GM19035 (cell line): ENCODE data around the gene CLK2.
"Not testable (repeated sequence)": the region's sequence is repeated elsewhere in the genome, so short reads cannot be mapped to it uniquely, and the experiment has no call there.

ENCODE experiments used
- ATAC-seq: cut with Tn5 transposase; IDR thresholded peaks from one replicate; pipeline ENCODE4 v1.9.1; 2021; ENCODE audit not compliant: unreplicated experiment

CLK2 gene

DNA sequence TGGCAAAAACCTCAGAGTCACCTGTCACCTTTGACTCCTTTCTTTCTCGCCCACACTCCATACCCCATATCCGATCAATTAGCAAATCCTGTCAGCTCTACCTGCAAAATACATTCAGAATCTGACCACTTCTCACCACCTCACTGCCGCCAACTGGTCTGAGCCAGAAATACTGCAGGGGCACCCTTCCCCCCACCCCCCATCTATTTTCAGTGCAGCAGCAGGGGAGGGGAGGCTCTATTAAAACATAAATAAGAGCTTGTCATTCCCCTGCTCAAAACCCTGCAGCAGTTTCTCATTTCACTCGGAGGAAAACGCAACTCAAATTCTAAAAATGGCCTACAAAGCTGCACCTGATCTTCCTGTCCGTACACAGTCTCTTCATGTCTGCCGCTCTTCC is 24.1 kb upstream of the CLK2 start:
- no peak for ATAC-seq

DNA sequence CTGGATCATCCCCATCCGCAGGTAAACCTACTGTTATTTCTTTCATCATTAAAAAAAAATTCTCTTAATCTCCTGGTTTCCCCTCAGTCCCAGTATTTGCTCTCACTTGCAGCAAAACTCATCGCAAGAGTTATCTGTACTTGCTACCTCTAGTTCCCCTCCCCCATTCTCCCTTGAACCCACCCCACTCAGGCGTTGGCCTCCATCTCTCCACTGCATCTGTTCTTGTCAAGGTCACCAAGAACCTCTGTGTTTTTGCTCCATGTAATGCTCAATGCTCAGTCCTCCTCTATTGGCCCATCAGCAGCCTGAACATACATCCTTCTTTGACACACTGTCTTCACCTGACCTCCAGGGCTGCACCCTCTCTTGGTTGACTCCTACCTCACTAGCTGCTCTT is 23.4 kb upstream of the CLK2 start:
- no peak for ATAC-seq

DNA sequence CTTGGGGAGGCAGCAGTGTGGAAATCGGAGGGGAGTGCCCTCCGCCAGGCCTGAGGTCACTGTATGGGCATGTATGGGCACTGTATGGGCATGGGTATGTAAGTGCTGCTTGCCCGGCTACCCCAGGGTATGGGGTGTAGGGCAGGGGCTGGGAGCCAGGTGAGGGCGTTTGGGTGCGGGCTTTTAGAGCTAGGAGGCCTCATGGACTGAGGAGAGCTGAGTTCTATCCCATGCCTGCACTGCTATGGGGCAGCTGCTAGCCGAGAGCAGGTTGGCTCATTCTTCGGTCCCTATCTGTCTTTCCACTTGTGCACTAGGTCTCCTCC is 22.6 kb upstream of the CLK2 start:
- ATAC-seq = no peak

DNA sequence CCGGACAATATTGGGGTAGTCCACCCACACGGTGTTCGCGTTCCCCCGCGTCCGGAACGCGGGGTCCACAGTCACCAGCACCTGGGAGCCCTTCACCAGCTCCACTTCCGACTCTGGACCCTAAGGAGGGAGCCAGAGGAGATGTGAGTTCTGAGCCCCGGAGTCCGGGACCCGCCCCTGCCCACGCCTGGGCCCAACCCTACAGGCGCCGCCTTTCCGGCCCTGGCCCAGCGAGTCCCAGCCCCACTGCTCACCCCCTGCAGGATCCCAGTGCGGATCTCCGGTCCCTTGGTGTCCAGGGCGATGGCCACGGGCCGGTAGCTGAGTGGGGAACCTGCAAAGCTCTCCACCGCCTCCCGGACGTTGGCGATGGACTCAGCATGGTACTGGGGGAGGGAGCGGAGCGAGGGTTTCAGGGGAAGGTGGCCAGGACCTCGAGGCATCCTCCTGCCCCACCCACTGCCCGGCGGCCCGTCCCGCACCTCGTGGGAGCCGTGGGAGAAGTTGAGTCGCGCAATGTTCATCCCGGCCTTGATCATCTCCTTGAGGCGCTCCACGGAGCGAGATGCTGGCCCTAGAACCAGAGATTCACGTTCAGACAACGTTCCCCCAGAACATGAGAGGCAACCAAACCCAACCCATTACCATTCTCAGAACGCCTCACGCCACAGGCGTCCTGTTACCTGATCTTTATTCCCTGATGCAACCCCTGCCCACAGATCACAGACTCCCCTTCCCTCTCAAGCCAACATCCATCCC is 22.1 kb upstream of the CLK2 start:
- no peak for ATAC-seq

DNA sequence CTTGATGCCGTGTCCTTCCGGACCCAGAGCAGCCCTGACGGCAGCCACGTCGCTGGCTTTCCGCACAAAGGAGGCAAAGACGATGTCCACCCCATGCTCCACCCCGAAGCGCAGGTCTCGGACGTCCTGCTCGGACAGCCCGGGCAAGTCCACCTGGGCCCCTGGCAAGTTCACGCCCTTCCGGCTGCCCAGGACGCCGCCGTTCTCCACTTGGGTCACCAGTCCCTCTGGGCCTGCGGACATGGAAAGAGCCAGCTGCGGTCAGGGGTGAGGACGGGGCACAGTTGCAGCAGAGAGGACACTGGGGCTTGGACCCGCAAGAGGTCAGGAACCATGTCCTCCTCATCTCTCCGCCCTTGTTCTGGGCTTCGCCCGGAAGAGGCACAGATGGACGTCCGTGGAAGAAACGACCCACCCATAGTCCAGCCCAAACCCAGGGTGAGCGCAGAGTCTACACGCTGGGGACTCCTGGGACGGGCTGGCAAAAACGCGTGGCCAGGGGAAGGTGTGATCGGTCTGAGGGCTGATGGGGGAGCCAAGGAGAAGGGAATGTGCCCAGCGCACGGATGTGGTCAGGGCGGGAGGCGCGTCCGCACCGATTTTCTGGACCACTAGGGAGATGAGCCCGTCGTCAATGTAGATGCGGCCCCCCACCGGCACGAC is 21.3 kb upstream of the CLK2 start:
- ATAC-seq = no peak

DNA sequence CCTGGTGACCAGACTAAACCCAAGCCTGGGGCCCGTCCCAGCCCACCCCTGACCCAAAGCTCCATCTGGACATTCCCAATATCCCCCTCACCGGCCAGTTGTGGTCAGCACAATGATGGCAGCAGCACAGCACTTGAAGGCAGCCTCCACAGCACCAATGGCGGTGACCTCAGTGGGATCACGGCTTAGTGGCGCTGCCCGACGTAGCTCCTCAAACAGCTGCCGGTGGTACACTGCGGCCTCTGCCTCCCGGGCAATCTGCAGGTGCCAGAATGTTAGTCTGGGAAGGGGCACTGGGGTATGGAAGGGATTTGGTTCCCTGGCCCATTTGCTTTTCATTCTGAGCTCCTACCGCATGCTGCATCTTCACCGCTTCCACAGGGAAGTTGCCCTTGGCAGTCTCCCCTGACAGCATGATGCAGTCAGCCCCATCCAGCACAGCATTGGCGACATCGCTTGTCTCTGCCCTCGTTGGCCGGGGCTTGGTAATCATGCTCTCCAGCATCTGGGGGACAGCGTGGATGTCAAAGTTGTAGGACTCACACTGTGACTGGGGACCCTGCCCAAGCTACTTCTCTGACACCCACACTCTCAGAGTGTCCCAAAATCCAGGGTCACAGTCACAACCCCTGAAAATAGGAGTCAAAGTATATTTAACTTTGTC is 19.9 kb upstream of the CLK2 start:
- ATAC-seq = no peak

DNA sequence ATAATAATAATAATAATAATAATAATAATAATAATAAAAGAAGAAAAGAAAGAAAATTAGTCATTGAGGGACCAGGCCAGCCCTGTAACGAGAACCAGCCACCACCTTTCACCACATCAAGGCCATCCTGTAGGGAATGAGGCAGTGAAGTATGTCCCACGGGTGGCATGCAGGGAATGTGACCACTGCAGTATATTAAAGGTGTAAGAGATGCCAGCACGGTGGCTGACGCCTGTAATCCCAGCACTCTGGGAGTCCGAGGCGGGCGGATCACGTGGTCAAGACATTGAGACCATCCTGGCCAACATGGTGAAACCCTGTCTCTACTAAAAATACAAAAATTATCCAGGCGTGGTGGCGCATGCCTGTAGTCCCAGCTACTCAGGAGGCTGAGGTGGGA is 17.7 kb upstream of the CLK2 start:
- ATAC-seq = not testable (repeated sequence)

DNA sequence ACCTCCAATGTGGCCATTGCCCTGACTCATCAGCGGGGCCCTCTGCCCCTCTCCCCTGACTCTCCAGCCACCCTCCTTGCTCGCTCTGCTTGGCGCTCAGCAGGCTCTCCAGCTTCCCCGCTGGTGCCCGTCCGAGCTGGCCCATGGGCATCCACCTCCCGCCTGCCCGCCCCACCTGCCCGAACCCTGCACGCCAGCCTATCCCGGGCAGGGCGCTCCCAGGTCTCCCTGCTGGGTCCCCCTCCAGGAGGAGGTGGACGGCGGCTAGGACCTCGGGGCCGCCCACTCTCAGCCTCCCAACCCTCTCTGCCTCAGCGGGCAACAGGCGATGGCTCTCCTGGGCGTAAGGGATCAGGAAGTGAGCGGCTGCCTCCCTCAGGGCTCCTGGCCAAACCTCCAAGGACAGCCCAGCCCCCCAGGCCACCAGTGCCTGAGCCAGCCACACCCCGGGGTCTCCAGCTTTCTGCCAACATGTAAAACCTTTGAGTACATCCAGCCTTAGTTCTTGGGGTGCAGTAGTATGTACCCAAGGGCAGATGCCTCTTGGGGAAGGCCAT is 14.8 kb upstream of the CLK2 start:
- no peak for ATAC-seq

DNA sequence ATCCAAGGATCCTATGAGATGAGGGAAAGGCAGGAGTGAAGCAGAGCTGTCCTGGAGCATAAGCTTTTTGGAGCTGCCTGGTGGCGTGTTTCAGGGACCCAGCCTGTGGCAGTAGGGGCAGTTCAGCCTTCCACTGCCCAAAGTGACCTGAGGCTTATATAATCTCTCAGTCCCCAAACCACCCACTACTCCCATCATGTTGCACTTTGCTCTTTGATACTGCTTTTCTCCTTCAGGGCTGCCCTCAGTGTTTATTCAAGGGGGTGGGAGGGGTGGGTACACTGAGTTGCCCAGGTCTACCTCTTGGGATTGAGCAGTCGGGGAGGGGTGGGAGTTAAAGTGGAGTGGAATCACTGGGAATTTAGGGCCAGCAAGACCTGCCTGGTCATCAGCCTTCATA is 13.2 kb upstream of the CLK2 start:
- ATAC-seq = no peak

DNA sequence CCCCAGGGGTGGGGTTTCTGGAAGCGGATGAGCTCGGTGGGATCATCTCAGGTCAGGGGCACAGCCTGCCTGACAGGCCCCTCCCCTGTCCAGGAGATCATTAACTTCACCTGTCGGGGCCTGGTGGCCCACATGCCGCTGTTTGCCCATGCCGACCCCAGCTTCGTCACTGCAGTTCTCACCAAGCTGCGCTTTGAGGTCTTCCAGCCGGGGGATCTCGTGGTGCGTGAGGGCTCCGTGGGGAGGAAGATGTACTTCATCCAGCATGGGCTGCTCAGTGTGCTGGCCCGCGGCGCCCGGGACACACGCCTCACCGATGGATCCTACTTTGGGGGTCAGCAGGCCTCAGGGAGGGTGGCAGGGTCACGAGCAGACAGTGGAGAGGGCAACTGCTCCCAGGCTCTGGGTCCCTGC is 12.3 kb upstream of the CLK2 start:
- ATAC-seq = no peak

DNA sequence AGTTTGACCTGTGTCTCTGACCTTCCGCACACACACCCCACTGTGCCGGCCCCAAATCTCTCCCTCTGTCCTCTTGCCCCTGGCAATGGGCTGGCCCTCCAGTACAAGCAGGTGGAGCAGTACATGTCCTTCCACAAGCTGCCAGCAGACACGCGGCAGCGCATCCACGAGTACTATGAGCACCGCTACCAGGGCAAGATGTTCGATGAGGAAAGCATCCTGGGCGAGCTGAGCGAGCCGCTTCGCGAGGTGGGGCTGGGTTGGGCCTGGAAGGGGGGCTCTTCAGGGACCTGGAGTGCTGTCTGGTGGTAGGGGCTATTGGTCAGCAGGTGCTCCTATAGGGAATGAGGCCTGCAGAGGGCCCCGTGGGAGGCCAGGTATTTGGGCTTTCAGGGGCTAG is 11.8 kb upstream of the CLK2 start:
- no peak for ATAC-seq

DNA sequence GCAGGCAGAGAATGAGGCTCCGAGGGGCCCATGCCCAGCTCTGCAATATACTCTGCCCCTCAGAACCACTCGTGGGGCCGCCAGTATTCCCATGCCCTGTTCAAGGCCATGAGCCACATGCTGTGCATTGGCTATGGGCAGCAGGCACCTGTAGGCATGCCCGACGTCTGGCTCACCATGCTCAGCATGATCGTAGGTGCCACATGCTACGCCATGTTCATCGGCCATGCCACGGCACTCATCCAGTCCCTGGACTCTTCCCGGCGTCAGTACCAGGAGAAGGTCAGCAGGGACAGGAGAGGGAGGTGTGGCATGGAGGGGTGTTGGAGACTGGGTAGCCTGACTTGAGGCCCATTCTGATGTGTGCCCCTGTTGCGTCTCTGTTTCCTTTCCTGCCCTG is 11.2 kb upstream of the CLK2 start:
- no peak for ATAC-seq

DNA sequence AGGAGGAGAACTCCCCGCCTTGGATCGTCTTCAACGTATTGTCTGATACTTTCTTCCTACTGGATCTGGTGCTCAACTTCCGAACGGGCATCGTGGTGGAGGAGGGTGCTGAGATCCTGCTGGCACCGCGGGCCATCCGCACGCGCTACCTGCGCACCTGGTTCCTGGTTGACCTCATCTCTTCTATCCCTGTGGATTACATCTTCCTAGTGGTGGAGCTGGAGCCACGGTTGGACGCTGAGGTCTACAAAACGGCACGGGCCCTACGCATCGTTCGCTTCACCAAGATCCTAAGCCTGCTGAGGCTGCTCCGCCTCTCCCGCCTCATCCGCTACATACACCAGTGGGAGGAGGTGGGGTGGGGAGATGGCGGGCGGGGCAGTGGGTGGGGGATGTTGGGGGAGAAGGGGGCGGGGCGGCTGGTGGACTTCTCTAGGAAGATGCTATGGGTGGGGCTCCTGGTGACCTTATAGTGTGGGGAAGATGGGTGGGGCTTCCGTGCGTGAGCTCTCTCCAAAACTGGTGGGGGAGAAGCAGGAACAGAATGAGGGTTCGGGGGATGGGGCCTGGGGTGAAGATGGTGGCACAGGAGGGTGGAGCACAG is 9.3 kb upstream of the CLK2 start:
- ATAC-seq = no peak

DNA sequence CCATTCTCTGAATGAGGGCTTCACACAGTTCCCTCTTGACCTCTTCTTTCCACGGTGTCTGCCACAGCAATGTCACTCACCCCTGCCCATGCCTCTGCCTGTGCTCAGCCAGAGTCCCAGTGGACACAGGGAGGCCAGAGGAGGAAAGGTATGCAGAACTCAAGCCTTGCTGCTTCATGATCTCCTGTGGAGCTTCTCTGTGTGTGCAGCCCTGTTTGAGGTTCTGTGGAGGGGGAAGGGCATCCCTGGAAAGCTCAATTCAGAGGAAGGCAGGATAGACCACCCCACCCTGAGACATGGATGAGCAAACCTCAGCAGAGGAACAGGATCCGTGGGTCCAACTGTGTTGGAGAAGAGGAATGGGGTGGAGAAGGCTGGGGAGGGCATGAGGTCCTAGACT is 6.0 kb upstream of the CLK2 start:
- ATAC-seq = no peak

DNA sequence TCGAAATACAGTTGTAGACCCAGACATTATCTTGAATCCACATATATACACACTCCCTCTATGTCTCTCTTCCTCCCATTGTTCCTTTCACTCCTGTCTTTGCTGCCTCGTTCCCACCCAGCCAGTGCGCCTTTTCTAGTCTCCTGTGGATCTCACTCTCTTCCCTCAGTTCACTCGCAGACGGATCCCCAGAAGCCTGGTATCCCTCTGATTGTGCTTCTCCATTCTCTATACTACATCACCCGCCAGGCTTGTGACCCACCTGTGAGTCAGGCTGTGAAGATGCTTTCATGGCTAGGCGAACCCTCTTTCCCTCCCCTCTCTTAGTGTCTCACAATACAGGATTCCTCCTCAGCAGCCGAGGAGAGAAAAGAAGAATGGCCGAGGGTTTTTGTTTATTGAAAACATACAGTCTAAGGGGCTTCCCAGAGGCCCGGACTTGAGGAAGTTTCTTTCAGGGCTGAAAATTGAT is 5.4 kb upstream of the CLK2 start:
- ATAC-seq = no peak

DNA sequence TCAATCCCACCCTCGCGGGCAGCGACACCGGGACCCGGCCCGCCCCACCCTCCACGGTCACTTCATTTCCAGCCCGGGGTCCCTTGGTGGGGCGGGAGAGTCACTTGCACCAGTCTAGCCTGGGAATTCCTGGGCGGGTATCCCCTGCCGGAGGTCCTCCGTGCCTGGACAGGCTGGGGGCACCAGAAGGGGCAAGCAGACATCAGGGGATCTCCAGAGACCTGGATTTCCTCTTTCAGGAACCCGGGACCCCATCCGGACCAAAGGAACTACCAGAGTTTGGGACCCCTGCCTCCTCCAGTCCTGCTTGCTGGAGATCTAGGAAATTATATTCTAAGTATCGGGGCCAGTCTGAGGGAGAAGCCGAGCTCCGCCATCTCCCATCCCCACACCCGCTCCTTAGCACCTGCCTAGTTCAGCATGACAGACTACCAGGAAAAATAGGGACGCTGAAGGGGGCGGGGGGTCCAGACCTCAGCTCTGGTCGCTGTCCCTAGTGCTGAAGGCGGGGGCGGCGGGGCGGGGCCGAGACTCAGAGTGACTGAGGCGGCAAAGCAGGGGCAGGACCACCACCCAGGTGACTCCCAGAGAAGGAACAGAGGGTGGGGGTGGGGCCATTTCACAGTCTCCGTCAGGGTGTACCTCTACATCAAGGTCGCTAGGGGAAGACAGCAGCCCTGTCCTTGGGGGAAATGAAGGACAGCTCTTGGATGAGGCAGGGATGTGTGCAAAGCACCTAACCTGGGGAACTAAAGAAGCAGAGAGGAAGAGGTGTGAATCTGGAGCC is 4.8 kb upstream of the CLK2 start:
- no peak for ATAC-seq

DNA sequence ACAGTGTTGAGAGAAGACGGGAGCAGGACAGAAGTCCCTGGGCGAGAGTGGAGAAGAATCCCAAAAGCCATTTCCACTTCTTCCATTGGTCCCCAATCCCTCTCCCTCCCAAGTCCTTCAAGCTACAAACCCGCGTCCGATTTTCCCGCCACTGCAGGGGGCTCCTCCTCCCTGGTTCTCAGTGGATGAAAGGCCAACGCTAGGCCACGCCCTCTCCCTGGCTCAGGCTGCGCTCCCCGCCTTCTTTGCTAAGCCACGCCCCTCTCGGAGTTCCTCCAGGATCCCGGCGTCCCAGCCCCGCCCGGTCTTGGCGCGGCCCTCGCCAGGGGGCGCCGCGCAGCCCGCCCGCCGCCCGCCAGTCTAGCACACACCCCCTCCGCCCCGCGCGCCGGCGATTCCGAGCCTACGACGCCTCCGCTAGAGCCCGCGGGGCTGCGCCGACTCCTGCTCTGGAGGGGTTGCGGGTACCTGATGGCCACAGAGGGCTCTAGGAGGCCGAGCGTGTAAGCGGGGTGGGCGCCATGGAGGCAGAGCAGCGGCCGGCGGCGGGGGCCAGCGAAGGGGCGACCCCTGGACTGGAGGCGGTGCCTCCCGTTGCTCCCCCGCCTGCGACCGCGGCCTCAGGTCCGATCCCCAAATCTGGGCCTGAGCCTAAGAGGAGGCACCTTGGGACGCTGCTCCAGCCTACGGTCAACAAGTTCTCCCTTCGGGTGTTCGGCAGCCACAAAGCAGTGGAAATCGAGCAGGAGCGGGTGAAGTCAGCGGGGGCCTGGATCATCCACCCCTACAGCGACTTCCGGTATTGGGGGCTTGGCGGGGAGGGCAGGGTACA is 4.0 kb upstream of the CLK2 start, which contains the start of gene HCN3:
TSS of gene HCN3 (plus strand) at position 394 of the 832 bp plus-strand sequence. CDS start at position 522, 128 bp downstream.
- peak; percentile 55 for ATAC-seq

DNA sequence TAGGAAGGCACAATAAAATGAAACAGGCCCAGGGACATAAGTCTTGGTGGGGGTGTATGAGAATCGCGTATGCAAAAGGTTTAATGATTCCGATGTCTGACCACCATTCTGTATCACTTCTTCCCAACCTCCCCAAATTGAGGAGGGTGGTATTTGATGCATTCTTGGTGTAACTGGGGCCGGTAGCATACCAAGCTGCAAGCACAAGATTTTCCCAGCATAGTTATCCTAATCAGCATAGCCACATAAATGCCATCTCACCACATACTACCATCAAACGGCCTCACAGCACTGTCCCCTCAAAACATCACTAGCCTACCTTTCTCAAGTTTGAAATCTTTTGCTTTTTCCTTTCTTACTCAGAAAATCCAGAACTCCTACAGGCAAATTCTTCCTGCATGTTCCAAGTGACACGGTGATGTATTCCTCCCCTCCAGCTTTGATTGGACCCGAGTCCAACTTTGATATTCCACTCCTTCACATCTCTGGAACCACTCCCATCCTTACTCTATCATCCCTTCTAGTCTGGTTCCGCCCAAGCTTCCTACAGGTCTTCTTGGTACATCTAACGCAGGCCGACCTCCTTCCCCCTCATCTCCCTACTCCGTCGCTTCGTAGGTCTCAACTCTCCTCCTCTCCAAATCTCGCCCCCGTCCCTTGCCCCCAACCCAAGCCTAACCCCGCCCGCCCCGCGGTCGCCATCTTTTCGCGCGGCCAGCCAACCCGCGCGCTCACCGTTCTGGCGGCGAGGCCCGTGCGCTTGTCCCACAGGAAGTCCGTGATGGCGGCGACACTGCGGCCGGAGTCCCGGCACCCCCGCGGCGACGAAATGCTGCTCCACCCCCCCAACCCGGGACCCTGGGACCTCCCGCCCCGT is 600 bp downstream of the CLK2 start:
- ATAC-seq = peak; percentile 31

DNA sequence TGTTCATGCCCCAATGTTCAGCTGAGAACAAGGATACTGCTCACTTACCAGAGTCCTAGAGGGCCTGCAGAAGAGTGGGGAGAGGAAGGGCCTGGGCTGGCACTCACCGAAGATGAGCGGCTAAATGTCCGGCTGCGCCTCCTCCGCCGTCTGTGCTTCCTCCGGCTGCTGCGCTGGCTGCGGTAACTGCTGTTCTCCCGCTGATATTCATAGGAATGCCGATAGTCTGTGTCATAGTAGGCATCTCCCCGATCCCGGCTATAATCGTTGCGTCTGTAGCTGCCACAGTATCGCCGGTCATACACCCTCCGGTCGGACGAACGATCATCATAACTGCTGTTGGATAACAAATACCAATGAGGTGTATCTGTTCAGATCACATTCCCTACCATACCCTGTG is 3.9 kb downstream of the CLK2 start:
- ATAC-seq = no peak
